ENCODE data around the gene CYP2W1.

- TF ChIP-seq CTCF (IDR thresholded peaks at IDR 0.05 in 8 of 11, conservative IDR thresholded peaks at IDR 0.05 in 3 of 11) (no peak), POLR2A (IDR thresholded peaks at IDR 0.05) (no peak)
Measured at GRCh38 chr7:1004018-1004852, 21.3 kb downstream of the CYP2W1 start.
